Testis (tissue), 3 donors: Measurements from ENCODE around the gene OXCT2. TPM values are rescaled to one million over a fixed set of nuclear protein-coding genes. Genes with fewer than 3 reads are reported as not detected.
"Not testable (repeated sequence)": the region's sequence is repeated elsewhere in the genome, so short reads cannot be mapped to it uniquely, and the experiment has no call there.

Experiments
- DNase-seq: peaks from one replicate; pipeline ENCODE4 v3.0.0-alpha.2; 2019
- H3K27ac ChIP-seq, 2 donors: fragments of 200-600 bp; sonication (generic); one replicate each; pipeline ENCODE4 v1.5.1; 2019
- H3K27me3 ChIP-seq: fragments of 200-600 bp; sonication (generic); one replicate; pipeline ENCODE4 v1.5.1; 2019
- H3K36me3 ChIP-seq: fragments of 200-600 bp; sonication (generic); one replicate; pipeline ENCODE4 v1.5.1; 2017; ENCODE audit warnings: low read depth; ENCODE audit errors: missing control alignments
- H3K4me1 ChIP-seq: fragments of 200-600 bp; sonication (generic); one replicate; pipeline ENCODE4 v1.5.1; 2019
- H3K4me3 ChIP-seq, 2 donors: fragments of 200-600 bp; sonication (generic); one replicate each; pipeline ENCODE4 v1.5.1; 2017 to 2019
- H3K9me3 ChIP-seq: fragments of 200-600 bp; sonication (generic); one replicate; pipeline ENCODE4 v1.5.1; 2017
- CTCF ChIP-seq, 3 experiments: fragments of 450-650 bp in 2 of 3; fragments of 200-600 bp in 1 of 3; sonication (generic) in 1 of 3; IDR thresholded peaks; one replicate each; pipeline ENCODE4 v1.5.1; 2016 to 2019; ENCODE audit warnings: antibody characterized with exemption in 3 of 3, mild to moderate bottlenecking in 2 of 3, moderate library complexity in 1 of 3
- POLR2A ChIP-seq: fragments of 450-650 bp; IDR thresholded peaks from one replicate; pipeline ENCODE4 v1.6.1; 2017; ENCODE audit warnings: antibody characterized with exemption, mild to moderate bottlenecking, moderate library complexity
- WGBS, 2 donors: methylation state at CpG; one replicate each; pipeline ENCODE4 v1.1.5; 2018; 5-methylcytosine and 5-hydroxymethylcytosine counted together
- intact Hi-C: fragments of 100-400 bp; cut with DNase I; formaldehyde crosslinking; loops from one replicate; pipeline ENCODE4 v1.15.1; 2023; ENCODE audit warnings: low total_unique reads
- polyA plus RNA-seq: library from polyadenylated mRNA; stranded (reverse); fragments of 350-450 nt; fragmentation: Illumina TruSeq; extraction: RNeasy Lipid Tissue Mini Kit (QIAGEN cat#74804); gene quantifications from one replicate; pipeline ENCODE4 v1.2.3, GENCODE V29; 2014; ENCODE audit warnings: low read depth, low replicate concordance; ENCODE audit not compliant: insufficient read depth
- total RNA-seq, 2 donors: library from RNA; depleted of rRNA; stranded (reverse); fragments of >200 nt; gene quantifications; one replicate each; pipeline ENCODE4 v1.2.3, GENCODE V29; 2016

The OXCT2 gene
- total and polyA plus RNA-seq, 3 donors from 2014 or later: 28.6 to 90.0 (median 78.8) TPM

GRCh38 chr1:39800471-39800835, 29.3 kb upstream of the OXCT2 start:
- no peak for DNase-seq
- no peak overlapping the region for H3K27ac ChIP-seq
- TF ChIP-seq POLR2A (no peak), CTCF (IDR thresholded peaks at IDR 0.05) (no peak)
- 82 to 88% methylated on average over 3 of the region's 3 CpGs for WGBS, 2 donors
- no peak overlapping the region for H3K4me3 ChIP-seq
- no peaks in the 10 kb centered on the region for H3K9me3 ChIP-seq
- no peaks in the 10 kb centered on the region for H3K4me1 ChIP-seq
- intact Hi-C loops: no loop called here
- no peaks in the 10 kb centered on the region for H3K36me3 ChIP-seq
- no peaks in the 10 kb centered on the region for H3K27me3 ChIP-seq

GRCh38 chr1:39799770-39800470, 28.8 kb upstream of the OXCT2 start:
- H3K27ac ChIP-seq: no peak overlapping the region
- WGBS, 2 donors: 5 to 6% methylated on average over 4 to 8 of the region's 8 CpGs
- H3K9me3 ChIP-seq: no peaks in the 10 kb centered on the region
- no peaks in the 10 kb centered on the region for H3K4me1 ChIP-seq
- no peak overlapping the region for H3K4me3 ChIP-seq
- H3K36me3 ChIP-seq: no peaks in the 10 kb centered on the region
- intact Hi-C loops: no loop called here
- DNase-seq: peak; percentile 82
- TF ChIP-seq CTCF (IDR thresholded peaks at IDR 0.05): peak; percentile 82 to 92 (median 86)
- TF ChIP-seq POLR2A: no peak
- no peaks in the 10 kb centered on the region for H3K27me3 ChIP-seq

GRCh38 chr1:39798859-39799769, 28.0 kb upstream of the OXCT2 start:
- peak in 1 of 3 experiments; percentile 44 for TF ChIP-seq CTCF (IDR thresholded peaks at IDR 0.05)
- H3K36me3 ChIP-seq, H3K27me3 ChIP-seq, H3K27ac ChIP-seq, H3K9me3 ChIP-seq, intact Hi-C loops, H3K4me3 ChIP-seq, H3K4me1 ChIP-seq: not testable (repeated sequence)
- 59 to 60% methylated on average over 18 to 20 of the region's 26 CpGs for WGBS, 2 donors
- peak; percentile 83 for DNase-seq

- DNase-seq: no peak
- WGBS, 2 donors: 50 to 67% methylated on average over 1 of the region's 1 CpG
- H3K36me3 ChIP-seq: no peaks in the 10 kb centered on the region
- H3K27ac ChIP-seq: no peak overlapping the region
- TF ChIP-seq CTCF (IDR thresholded peaks at IDR 0.05) (no peak), POLR2A (no peak)
- no peaks in the 10 kb centered on the region for H3K27me3 ChIP-seq
- H3K9me3 ChIP-seq: no peaks in the 10 kb centered on the region
- intact Hi-C loops: no loop called here
- H3K4me3 ChIP-seq: no peak overlapping the region
- H3K4me1 ChIP-seq: no peaks in the 10 kb centered on the region
These were observed 24.5 kb upstream of the OXCT2 start for GRCh38 chr1:39795651-39796050.
